Peyer's patch (tissue), 4 donors: ENCODE measurements around the gene TAF1.

ENCODE experiments used
- POLR2A ChIP-seq, 2 donors: fragments of 450-650 bp; IDR thresholded peaks; one replicate each; pipeline ENCODE4 v1.5.1; 2017; ENCODE audit warnings: antibody characterized with exemption in 2 of 2, mild to moderate bottlenecking in 2 of 2, moderate library complexity in 2 of 2
- TF ChIP-seq, protein P1 (sequence below), 6 experiments: fragments of 450-650 bp in 4 of 6; fragments of 200-600 bp in 2 of 6; sonication (generic) in 1 of 6; IDR thresholded peaks; one replicate each; pipeline ENCODE4 v1.5.1; 2017 to 2019; ENCODE audit warnings: antibody characterized with exemption in 6 of 6, mild to moderate bottlenecking in 3 of 6, moderate library complexity in 1 of 6

GRCh38 chrX:71496476-71496875, 130.3 kb downstream of the TAF1 start:
- TF ChIP-seq, protein P1, sequence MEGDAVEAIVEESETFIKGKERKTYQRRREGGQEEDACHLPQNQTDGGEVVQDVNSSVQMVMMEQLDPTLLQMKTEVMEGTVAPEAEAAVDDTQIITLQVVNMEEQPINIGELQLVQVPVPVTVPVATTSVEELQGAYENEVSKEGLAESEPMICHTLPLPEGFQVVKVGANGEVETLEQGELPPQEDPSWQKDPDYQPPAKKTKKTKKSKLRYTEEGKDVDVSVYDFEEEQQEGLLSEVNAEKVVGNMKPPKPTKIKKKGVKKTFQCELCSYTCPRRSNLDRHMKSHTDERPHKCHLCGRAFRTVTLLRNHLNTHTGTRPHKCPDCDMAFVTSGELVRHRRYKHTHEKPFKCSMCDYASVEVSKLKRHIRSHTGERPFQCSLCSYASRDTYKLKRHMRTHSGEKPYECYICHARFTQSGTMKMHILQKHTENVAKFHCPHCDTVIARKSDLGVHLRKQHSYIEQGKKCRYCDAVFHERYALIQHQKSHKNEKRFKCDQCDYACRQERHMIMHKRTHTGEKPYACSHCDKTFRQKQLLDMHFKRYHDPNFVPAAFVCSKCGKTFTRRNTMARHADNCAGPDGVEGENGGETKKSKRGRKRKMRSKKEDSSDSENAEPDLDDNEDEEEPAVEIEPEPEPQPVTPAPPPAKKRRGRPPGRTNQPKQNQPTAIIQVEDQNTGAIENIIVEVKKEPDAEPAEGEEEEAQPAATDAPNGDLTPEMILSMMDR (IDR thresholded peaks at IDR 0.05), result no peak
- no peak for TF ChIP-seq POLR2A (IDR thresholded peaks at IDR 0.05)
